ENCODE results near the gene UCMA. TPM values are rescaled to one million over a fixed set of nuclear protein-coding genes. Genes with fewer than 3 reads are reported as not detected.

UCMA gene
- total RNA-seq, 1 donor from 2014 or later = not detected

DNA sequence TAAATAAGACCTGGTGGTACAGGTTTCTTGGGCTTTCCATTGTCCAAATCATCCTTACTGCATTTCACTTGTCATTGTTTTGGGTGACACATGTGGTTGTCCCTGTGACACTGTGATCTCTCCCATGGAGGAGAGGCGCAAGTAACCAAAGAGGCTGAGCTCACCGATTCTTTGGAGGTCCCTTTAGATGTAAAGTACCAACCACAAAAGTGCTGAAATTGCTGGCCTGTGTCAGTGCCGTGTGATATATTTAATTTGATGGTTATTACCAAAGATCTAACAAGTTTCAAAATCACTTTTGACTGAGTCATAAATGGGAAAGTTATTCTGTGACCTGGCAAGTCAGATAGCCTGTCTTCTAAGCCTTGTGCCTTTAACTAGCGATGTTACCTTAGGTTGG, 53.4 kb downstream of the UCMA start:
- Mint-ChIP-seq H3K4me1 (no peaks in the 10 kb centered on the region), H3K4me3 (no peak overlapping the region), H3K36me3 (peaks cover 16% of the 10 kb centered on the region), H3K27ac (no peak overlapping the region), H3K9me3 (no peaks in the 10 kb centered on the region), H3K27me3 (ENCODE audit: low read depth) (no peaks in the 10 kb centered on the region)
- TF ChIP-seq, protein P1, sequence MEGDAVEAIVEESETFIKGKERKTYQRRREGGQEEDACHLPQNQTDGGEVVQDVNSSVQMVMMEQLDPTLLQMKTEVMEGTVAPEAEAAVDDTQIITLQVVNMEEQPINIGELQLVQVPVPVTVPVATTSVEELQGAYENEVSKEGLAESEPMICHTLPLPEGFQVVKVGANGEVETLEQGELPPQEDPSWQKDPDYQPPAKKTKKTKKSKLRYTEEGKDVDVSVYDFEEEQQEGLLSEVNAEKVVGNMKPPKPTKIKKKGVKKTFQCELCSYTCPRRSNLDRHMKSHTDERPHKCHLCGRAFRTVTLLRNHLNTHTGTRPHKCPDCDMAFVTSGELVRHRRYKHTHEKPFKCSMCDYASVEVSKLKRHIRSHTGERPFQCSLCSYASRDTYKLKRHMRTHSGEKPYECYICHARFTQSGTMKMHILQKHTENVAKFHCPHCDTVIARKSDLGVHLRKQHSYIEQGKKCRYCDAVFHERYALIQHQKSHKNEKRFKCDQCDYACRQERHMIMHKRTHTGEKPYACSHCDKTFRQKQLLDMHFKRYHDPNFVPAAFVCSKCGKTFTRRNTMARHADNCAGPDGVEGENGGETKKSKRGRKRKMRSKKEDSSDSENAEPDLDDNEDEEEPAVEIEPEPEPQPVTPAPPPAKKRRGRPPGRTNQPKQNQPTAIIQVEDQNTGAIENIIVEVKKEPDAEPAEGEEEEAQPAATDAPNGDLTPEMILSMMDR (IDR thresholded peaks at IDR 0.05; ENCODE audit: unreplicated experiment) = no peak
- no peak for DNase-seq (ENCODE audit: low spot score in 2 of 2, unreplicated experiment in 2 of 2)

DNA sequence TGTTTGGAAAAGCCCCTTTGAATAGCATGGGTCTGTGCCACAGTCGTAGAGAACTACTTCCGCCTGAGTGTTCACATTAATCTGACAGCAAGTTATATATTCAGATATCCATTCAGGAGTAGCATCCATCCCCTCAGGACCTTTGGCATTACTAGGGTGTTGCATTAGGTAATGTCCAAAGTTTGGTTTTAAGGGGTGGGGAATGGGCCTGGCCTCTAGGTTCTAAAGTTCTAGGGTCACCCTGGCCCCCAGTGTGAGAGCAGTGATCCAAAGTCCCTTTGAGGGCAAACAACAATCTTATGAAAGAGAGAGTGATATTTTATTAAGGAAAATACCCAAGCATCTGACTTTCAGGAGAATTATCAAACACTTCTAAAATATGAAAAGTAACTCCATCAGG, 60.6 kb downstream of the UCMA start:
- Mint-ChIP-seq H3K36me3 (peaks cover 14% of the 10 kb centered on the region), H3K4me1 (no peaks in the 10 kb centered on the region), H3K4me3 (no peak overlapping the region), H3K27ac (no peak overlapping the region), H3K9me3 (no peaks in the 10 kb centered on the region), H3K27me3 (ENCODE audit: low read depth) (no peaks in the 10 kb centered on the region)
- TF ChIP-seq, protein P1 (IDR thresholded peaks at IDR 0.05; ENCODE audit: unreplicated experiment) = no peak
- no peak for DNase-seq (ENCODE audit: low spot score in 2 of 2, unreplicated experiment in 2 of 2)

Other genes with a start within 250 kb of the UCMA start
- 5.2 to 5.7 TPM (median 5.4 TPM) in 3 replicates for gene CCDC3, start 232.7 kb downstream of the UCMA start, total RNA-seq
- 33.3 to 36.8 TPM (median 33.7 TPM) in 3 replicates for gene OPTN, start 134.2 kb downstream of the UCMA start, total RNA-seq
- 10.4 to 14.8 TPM (median 12.5 TPM) in 3 replicates for gene MCM10, start 72.8 kb downstream of the UCMA start, total RNA-seq
- 12.0 to 13.2 TPM (median 12.6 TPM) in 3 replicates for gene PHYH, start 65.7 kb upstream of the UCMA start, total RNA-seq
- 80.4 to 87.2 TPM (median 85.0 TPM) in 3 replicates for gene SEPHS1, start 113.9 kb upstream of the UCMA start, total RNA-seq